Fibroblast of upper back skin (primary cell): ENCODE measurements around the gene PEX11G.

Experiments used
- DNase-seq: peaks from one replicate; pipeline ENCODE4 v3.0.0-alpha.2; 2013

PEX11G gene

DNA sequence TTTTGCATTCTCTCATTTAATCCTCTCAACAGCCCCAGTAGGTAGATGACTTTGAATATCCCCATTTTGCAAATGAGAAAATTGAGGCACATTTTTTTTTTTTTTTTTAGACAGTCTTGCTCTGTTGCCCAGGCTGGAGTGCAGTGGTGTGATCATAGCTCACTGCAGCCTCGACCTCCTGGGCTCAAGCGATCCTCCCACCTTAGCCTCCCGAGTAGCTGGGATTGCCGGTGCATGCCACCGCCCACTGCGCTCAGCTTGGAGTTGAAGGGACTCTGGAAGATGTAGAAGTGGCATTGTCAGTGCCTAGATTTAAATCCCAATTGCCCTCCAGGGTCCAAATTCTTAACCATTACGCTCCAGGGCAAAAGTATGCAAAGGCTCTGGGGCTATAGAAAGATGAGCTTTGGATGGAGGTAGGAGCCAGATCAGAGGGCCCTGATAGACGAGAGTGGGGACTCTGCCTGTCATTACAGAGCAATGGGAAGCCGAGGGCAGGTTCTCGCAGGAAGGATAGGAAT is 32.8 kb upstream of the PEX11G start:
- DNase-seq = no peak

DNA sequence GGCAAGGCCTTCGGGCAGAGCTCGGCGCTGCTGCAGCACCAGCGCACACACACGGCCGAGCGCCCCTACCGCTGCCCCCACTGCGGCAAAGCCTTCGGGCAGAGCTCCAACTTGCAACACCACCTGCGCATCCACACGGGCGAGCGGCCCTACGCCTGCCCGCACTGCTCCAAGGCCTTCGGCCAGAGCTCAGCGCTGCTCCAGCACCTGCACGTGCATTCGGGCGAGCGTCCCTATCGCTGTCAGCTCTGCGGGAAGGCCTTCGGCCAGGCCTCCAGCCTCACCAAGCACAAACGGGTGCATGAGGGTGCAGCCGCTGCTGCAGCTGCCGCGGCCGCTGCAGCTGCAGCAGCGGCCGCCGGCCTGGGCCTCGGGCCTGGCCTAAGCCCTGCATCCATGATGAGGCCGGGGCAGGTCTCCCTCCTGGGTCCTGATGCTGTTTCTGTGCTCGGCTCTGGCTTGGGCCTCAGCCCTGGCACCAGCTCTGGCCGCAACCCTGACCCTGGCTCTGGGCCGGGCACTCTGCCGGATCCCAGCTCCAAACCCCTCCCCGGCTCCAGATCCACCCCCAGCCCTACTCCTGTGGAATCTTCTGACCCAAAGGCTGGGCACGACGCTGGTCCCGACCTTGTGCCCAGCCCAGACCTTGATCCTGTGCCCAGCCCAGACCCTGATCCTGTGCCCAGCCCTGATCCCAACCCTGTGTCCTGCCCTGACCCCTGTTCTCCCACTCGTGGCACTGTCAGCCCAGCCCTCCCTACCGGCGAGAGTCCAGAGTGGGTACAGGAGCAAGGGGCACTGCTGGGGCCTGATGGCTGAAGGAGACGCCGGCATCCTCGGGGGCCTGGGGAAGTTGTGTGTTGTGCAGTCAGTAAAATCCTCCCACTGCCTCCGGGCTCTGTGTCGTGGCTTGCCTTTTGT is 31.6 kb upstream of the PEX11G start:
- no peak for DNase-seq

DNA sequence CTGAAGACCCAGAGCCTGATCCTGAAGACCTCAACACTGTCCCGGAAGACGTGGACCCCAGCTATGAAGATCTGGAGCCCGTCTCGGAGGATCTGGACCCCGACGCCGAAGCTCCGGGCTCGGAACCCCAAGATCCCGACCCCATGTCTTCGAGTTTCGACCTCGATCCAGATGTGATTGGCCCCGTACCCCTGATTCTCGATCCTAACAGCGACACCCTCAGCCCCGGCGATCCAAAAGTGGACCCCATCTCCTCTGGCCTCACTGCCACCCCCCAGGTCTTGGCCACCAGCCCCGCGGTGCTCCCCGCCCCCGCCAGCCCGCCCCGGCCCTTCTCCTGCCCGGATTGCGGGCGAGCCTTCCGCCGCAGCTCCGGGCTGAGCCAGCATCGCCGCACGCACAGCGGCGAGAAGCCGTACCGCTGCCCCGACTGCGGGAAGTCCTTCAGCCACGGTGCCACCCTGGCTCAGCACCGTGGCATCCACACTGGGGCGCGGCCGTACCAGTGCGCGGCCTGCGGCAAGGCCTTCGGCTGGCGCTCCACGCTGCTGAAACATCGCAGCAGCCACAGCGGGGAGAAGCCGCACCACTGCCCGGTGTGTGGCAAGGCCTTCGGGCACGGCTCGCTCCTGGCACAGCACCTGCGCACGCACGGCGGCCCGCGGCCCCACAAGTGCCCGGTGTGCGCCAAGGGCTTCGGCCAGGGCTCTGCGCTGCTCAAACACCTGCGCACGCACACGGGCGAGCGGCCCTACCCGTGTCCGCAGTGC is 30.7 kb upstream of the PEX11G start:
- DNase-seq = no peak

DNA sequence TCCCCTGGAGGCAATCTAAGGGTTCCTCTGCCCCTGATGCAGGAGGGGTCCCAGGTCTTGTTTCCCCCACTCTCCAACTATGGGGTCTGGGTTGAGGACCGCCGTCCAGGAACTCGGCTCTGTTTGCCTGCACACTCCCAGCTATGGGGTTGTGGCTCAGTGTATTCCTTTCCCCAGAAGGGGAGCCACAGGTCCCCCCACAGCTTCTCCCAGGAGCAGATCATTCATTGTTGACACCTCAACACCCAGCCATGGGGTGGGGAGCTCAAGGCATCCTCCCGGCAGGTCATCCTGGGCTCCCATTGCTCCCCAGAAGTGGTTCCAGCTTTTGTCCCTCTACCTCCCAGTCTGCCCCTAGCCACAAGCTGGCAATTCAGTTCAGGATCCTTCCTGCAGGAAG is 28.0 kb upstream of the PEX11G start:
- DNase-seq = no peak

DNA sequence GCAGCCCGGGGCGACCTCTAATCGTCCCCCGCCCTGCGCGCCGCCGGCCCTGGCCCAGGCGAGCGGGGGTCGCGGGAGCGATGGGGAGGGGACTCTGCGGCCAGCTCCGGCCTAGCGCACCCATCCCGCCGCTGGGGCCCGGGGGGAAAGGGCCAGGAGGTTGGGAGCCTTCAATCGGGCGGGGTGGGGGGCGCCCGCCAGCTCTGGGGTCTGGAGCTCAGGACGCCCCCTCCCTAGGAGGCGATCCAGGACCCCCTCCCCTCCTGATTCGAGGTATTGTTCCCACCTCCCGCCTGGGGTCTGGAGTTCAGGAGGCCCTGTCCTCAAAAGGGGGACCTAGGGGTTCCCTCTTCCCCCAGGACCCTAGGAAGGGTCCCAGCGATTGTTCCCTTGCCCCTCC is 27.5 kb upstream of the PEX11G start:
- DNase-seq = no peak

DNA sequence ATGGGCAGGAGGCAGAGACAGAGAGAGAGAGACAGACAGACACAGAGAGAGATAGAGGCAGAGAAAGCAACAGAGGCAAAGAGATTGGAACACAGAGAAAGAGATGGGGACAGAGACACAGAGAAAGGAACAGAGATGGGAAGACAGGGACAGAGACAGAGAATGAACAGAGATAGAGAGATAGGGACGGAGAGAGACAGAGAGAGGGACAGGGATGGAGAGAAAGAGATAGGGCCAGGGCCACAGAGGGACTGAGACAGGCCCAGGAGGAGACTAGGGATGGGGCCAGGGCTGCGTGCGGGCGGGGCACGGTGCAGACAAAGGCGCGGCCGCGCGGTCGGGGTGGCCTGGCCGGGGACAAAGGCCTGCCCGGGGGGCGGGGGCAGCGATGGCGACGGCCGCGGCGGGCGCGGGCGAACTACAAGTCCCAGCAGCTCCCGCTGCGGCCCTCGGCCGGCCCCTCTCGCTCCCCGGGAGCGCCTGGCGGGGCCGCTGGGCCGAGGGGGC is 26.9 kb upstream of the PEX11G start, which contains the start of gene ZNF358:
TSS of gene ZNF358 (plus strand) at position 459 of the 507 bp plus-strand sequence. CDS start 3,140 bp downstream, outside the sequence.
- peak; percentile 64 for DNase-seq

DNA sequence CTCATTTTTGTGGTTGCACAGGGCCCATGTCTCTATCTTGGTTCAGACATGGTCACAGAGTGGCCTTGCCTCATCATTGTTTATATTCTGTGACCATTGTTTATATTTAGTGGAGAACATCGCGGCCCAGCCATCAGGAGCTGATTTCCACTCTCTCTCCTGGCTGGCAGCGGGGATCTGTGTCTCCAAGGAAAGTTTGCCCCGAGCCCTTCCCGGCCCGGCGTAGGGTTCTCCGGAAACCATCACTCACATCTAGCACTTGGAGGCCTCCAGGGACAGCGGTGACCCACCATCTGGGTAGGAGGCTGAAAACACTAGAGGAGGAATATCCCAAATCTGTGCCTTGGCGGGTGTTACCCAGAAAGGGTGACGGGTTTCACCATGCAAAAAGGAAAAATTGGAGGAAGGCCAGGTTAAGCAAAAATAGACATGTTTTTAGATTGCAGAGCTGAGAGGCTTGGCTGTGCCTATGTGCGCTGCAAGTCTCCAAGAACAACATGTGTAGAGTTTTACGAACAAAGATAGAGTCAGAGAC is 26.3 kb upstream of the PEX11G start:
- no peak for DNase-seq

DNA sequence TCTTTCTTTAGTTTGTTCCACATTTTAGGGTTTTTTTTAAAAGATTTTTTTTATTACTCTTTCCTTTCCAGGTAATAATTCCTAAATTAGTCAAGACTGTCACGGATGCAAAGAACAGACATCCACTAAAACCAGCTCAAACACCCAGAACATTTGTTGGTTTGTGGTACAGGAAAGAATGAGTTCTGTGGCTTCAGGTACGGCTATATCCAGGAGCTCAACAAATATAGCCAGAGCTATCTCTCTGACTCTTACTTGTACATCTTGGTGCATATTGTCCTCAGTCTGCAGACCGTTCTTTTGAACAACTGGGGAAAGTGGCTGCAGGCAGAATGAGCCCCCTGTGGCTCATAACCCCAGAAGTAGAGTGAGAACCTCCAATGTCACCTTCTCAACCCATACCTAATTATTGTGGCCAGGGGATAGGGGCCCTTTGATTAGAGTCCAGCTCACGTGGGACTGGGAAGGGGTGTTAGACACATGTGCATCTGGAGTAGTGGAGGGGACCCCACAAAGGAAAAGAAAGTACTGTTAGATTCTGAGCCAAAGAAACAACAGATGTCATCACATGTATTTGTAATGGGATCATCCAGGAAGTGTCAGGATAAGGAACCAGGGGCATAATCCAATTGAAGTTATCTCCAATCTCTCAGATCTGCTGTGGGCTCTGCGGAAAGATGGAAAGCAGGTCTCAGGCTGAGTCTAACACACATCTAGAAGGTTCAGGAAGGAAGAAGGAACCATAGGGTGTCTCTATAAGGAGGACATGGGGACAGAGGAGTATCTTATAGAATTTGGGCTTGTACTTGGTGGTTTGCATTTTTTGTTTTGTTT is 25.2 kb upstream of the PEX11G start:
- no peak for DNase-seq

DNA sequence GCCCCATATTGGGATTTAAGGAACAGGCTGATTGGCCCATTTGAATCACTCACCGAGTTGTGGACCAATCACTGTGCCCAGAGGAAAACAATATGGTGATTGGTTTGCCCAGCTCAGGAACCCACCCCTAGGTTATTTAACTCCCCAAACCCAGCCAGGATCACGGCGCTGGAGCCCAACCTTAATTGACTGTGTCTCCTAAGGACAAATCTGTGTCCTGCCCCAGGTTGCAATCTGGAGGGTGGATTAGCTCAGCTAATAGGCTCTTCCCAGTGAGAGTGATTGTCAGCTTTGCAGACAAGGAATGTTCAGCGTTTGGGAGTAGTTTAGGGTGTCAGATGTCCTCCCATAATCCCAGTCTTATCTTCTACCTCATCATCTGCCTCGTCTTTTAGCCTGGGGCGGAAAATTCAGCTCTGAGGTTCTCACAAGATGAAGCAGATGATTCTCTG is 23.6 kb upstream of the PEX11G start:
- no peak for DNase-seq

DNA sequence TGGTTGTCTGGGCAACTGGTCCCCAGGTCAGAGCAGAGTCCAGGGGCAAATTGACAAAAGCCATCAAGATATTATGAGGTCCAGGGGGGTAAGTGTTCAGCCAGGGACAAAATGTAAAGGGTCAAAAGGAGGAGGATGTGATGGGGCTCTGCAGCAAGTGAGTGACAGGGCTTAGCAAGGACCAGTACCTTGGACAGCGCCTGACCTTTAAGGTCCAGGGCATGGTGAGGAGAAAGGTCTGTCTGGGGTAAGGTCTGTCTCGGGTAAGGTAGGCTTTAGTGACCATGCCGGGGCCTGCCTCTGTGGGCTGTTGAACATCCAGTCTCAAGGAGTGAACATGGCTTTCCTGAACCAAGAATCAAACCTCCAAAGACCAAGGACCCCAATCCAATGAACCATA is 20.8 kb upstream of the PEX11G start:
- DNase-seq = no peak

DNA sequence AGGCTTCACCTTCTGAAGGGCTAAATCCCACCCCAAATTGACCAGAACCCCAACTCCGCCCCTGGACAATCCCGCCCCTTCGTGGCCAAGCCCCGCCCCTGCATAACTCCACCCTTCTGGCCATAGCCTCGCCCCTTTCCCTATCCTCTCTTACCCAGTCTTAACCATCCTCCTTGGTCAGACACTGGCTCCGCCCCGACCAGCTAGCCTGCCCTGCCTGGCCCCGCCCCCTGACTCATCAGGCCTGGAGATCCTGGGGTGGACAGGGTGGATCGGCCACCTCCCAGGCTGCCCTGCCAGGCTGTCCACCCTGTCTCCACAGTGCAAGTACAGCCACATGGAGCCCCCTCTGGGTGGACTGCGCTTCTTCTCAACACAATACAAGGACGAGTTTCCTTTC is 19.0 kb upstream of the PEX11G start:
- peak; percentile 58 for DNase-seq

DNA sequence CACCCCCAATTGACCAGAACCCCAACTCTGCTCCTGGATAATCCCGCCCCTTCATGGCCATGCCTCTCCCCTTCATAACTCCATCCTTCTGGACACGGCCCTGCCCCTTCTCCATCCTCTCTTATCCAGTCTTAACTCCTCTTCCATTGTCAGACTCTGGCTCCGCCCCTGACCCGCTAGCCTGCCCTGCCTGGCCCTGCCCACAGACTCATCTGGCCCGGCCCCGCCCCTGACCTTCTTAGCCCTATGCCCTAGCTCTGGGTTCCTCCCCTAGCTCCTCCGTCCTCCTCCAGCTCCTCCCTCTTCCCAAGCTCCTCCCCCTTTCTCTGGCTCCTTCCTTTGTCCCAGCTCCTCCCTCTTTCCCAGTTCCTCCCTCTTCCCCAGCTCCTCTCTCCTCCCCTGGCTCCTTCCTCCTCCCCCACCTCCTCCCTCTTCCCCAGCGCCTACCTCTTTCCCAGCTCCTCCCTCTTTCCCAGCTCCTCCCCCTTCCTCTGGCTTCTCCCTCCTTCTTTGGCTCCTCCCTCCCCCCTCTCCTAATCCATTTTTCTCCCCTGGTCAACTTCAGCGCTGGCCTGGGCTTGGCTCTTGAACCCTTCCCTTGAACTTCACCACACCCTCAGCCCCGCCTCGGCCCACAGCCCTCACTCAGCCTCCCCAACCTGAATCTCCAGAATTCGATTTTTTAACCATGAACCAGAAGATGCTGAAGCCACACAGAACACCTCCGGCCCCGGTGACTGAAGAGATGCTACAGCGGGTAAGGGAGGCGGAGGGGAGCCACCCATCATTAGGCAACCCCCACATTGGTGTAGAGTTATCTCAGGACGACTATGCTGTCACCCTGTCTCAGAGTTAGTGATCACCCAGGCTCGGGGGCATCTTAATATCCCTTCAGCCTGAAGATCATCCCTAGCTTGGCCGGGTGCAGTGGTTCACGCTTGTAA is 17.8 kb upstream of the PEX11G start:
- DNase-seq = peak; percentile 50

DNA sequence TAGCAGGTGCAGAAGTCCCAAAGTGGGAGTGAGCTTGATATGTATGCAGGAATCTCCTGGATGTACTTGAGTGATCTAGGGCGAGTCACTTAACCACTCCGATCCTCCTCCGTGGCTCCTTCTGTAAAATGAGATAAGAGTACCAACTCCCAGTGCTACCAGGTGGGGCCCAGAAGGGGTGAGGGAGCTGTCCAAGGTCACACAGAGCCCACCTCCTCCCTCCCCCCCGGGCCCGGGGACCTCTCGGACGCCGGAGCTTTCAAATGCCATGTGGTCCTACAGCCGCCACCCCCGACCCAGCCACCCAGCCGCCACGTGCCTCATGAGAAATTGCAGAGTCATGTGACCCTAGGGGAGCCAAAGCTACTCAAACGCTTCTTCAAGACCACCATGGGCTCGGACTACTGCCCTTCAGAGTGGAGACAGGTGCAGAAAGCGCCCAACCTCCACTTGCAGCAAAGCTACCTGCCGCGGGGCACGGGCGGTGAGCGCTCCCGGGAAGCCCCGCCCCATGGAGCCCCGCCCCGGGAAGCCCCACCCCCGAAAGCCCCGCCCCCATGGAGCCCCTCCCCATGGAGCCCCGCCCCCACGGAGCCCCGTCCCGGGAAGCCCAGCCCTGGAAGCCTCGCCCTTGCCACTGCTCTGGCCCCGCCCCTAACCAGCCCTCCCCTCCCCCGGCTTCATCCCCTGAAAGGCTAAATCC is 17.0 kb upstream of the PEX11G start:
- no peak for DNase-seq

DNA sequence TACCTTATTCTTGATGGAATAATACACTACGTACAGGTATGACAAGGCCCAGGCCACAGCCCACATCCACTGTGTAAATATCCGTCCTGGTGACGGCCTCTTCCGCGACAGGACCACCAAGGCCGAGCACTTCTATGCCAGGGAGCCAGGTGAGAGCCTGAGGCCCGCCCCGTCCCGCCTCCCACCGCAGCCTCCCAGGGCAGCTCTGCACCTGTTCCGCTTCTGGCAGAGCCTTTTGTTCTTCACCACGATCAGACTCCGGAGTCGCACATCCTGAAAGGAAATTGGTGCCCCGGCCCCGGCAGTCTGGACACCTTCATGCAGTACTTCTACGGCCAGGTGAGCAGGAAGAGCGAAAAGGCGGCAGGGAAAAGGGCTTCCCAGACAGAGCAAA is 16.4 kb upstream of the PEX11G start:
- no peak for DNase-seq

DNA sequence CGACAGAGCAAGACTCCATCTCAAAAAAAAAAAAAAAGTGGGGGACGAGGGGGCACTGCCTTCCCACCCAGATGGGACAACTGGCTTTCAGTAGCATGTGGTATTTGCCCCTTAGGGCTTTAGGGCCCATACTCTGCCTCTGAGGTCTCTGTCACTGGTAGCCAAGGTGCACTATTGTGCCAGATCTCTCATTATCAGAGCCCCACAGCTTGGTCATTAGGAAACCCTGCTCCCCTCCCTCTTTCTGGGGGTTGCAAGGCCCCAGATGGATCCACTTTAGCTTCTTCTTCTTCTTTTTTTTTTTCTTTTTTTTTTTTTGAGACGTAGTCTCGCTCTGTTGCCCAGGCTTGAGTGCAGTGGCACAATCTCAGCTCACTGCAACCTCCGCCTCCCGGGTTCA is 15.8 kb upstream of the PEX11G start:
- DNase-seq = no peak

DNA sequence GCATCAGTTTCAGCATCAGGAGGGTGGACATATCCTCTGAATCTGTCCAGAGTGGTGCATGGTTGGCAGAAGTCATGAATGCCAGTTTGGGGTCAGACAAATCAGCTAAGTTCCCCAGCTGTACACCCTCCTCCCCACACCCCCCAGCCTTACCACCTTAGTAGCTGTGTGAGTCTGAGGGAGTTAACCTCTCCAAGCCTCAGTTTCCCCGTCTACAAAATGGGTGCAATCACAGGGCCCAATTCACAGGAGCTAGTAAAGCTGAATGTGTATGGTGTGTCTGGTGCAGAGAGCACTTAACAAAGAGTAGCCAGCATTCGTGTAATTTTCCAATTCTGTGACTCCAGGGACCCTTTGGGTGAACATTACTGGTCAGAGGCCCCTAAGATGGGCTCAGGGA is 13.7 kb upstream of the PEX11G start:
- DNase-seq = no peak

DNA sequence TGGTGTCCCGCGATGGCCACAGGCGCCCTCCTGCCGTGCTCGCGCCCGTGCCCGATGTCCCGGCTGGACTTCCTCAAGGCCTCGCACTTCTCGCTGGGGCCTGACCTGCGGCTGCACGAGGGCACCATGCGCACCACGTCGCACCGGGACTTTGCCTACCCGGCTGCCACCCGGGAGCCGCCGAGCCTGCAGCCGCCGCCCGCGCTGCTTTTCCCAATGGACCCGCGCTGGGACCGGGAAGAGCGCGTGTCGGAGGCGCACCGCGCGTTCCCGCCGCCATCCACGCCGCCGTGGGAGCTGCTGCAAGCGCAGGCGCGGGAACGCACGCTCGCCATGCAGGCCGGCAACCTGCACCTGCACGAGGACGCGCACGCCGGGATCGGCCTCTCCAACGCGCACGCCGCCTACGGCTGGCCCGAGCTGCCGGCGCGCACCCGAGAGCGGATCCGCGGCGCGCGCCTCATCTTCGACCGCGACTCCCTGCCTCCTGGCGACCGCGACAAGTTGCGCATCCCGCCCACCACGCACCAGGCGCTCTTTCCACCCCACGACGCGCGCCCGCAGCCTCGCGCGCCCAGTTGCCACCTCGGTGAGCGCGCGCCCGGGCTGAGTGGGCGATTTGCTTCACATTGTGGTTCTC is 12.1 kb upstream of the PEX11G start:
- no peak for DNase-seq

DNA sequence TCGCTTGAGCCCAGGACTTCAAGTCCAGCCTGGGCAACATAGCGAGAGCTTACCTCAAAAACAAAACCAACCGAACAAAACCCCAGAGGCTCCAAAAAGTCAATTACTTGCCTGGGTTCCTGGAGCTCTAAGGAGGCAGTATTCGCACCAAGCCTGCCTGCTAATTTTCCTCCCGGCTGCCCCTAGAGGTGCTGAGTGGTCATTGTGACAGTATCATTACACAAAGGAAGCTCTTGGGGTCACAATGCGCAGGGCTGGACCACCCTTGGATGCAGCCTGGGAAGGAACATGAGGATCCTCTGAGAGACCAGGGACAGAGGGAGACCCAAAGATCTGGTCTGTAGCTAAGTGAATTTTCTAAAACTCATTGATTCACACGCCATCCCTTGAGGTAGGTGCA is 8.5 kb upstream of the PEX11G start:
- no peak for DNase-seq

DNA sequence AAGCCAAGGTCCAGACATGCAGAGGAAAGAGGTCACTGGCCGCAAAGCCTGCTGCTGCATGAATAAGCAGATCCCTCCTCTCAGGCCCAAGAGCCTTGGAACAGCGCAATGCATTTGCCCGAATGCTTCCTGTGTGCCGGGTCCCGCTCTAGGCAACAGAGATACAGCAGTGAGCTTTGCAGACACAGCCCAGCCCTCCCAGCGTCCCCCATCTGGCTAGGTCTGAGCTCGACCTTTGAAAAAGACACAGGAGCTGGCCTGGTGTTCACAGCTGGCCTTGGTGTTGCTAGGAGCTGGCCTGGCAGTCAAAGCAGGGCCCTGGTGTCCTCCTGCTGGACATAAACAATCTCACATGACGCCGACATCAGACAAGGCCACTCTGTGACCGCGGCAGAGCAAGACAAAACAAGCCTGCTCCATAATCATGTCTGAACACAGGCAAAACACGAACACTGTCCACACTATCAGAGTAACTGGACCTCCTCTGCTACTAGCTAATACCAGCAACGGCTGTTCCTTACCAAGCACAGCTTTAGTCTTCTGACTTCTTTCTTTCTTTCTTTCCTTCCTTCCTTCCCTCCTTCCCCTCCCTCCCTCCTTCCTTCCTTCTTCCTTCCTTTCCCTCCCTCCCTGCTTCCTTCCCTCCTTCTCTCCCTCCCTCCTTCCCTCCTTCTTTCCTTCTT is 5.7 kb upstream of the PEX11G start:
- DNase-seq = no peak
